H9 (cell line): ENCODE measurements around the gene OAF. TPM values are rescaled to one million over a fixed set of nuclear protein-coding genes. Genes with fewer than 3 reads are reported as not detected.

ENCODE experiments used
- DNase-seq: peaks from one replicate; pipeline ENCODE4 v3.0.0-alpha.2; 2017
- H2AFZ ChIP-seq: one replicate; pipeline ENCODE4 v1.6.1; 2013; ENCODE audit warnings: mild to moderate bottlenecking, low read length, control low read depth, moderate library complexity
- H2AK5ac ChIP-seq: 2 replicates; pipeline ENCODE4 v1.6.1; 2013; ENCODE audit warnings: low read length, control low read depth, mixed read lengths; ENCODE audit not compliant: insufficient read length
- H2BK120ac ChIP-seq: one replicate; pipeline ENCODE4 v1.6.1; 2013; ENCODE audit warnings: low read depth, mild to moderate bottlenecking, low read length, control low read depth, inconsistent platforms; ENCODE audit not compliant: poor library complexity, severe bottlenecking
- H2BK12ac ChIP-seq: 2 replicates; pipeline ENCODE4 v1.6.1; 2013; ENCODE audit warnings: low read length, control low read depth, mixed read lengths, low read depth; ENCODE audit not compliant: insufficient read length
- H2BK15ac ChIP-seq: 2 replicates; pipeline ENCODE4 v1.6.1; 2013; ENCODE audit warnings: low read depth, low read length, control low read depth
- H2BK20ac ChIP-seq: one replicate; pipeline ENCODE4 v1.6.1; 2013; ENCODE audit warnings: low read depth, mild to moderate bottlenecking, low read length, control low read depth, inconsistent platforms; ENCODE audit not compliant: poor library complexity, severe bottlenecking
- H2BK5ac ChIP-seq: 2 replicates; pipeline ENCODE4 v1.6.1; 2013; ENCODE audit warnings: low read length, control low read depth, mixed read lengths; ENCODE audit not compliant: insufficient read length
- H3K14ac ChIP-seq: 2 replicates; pipeline ENCODE4 v1.6.1; 2013; ENCODE audit warnings: low read length, control low read depth; ENCODE audit not compliant: insufficient read depth
- H3K18ac ChIP-seq: 2 replicates; pipeline ENCODE4 v1.6.1; 2013; ENCODE audit warnings: low read depth, mild to moderate bottlenecking, mixed read lengths, low read length, control low read depth; ENCODE audit not compliant: insufficient read length
- H3K23ac ChIP-seq: 2 replicates; pipeline ENCODE4 v1.6.1; 2013; ENCODE audit warnings: low read length, control low read depth, mixed read lengths, low read depth; ENCODE audit not compliant: insufficient read length
- H3K23me2 ChIP-seq: 2 replicates; pipeline ENCODE4 v1.6.1; 2013; ENCODE audit warnings: low read depth, mild to moderate bottlenecking, mixed read lengths, low read length, control low read depth; ENCODE audit not compliant: insufficient read length, poor library complexity, severe bottlenecking
- H3K27ac ChIP-seq: 2 replicates; pipeline ENCODE4 v1.5.1; 2013; ENCODE audit warnings: low read length, control low read depth, mixed read lengths, low read depth; ENCODE audit not compliant: insufficient read length
- H3K27me3 ChIP-seq: 2 replicates; pipeline ENCODE4 v1.6.1; 2013; ENCODE audit warnings: low read length, control low read depth, inconsistent platforms; ENCODE audit not compliant: insufficient read depth
- H3K4ac ChIP-seq: 2 replicates; pipeline ENCODE4 v1.6.1; 2013; ENCODE audit warnings: low read depth, mild to moderate bottlenecking, control low read depth, inconsistent platforms, low read length, moderate library complexity
- H3K4me1 ChIP-seq: 2 replicates; pipeline ENCODE4 v1.6.1; 2013; ENCODE audit warnings: low read length, control low read depth, inconsistent platforms; ENCODE audit not compliant: insufficient read depth
- H3K4me2 ChIP-seq: 2 replicates; pipeline ENCODE4 v1.6.1; 2013; ENCODE audit warnings: low read length, control low read depth, mixed read lengths; ENCODE audit not compliant: insufficient read length, insufficient read depth
- H3K56ac ChIP-seq: 2 replicates; pipeline ENCODE4 v1.6.1; 2013; ENCODE audit warnings: low read depth, mild to moderate bottlenecking, mixed read lengths, low read length, control low read depth; ENCODE audit not compliant: insufficient read length
- H3K79me1 ChIP-seq: 2 replicates; pipeline ENCODE4 v1.6.1; 2013; ENCODE audit warnings: low read depth, mild to moderate bottlenecking, moderate library complexity, low read length, control low read depth, inconsistent platforms; ENCODE audit not compliant: insufficient read depth, poor library complexity, severe bottlenecking
- H3K79me2 ChIP-seq: 2 replicates; pipeline ENCODE4 v1.6.1; 2013; ENCODE audit warnings: low read length, control low read depth, inconsistent platforms; ENCODE audit not compliant: insufficient read depth
- H3K9ac ChIP-seq: 2 replicates; pipeline ENCODE4 v1.6.1; 2013; ENCODE audit warnings: low read length, control low read depth, mixed read lengths; ENCODE audit not compliant: insufficient read length; ENCODE audit errors: extremely low read depth
- H3K9me3 ChIP-seq: one replicate; pipeline ENCODE4 v1.6.1; 2013; ENCODE audit warnings: low read depth, low read length, inconsistent platforms; ENCODE audit not compliant: control insufficient read depth
- H3T11ph ChIP-seq: one replicate; pipeline ENCODE4 v1.6.1; 2013; ENCODE audit warnings: mild to moderate bottlenecking, low read length, control low read depth, inconsistent platforms
- H4K20me1 ChIP-seq: one replicate; pipeline ENCODE4 v1.6.1; 2013; ENCODE audit not compliant: control insufficient read depth, insufficient read length, insufficient read depth
- H4K5ac ChIP-seq: 2 replicates; pipeline ENCODE4 v1.6.1; 2013; ENCODE audit warnings: low read depth, mild to moderate bottlenecking, mixed read lengths, low read length, control low read depth; ENCODE audit not compliant: insufficient read length
- H4K8ac ChIP-seq: replicated peaks from 2 replicates; pipeline ENCODE4 v1.6.1; 2013; ENCODE audit warnings: low read length, control low read depth, mixed read lengths, low read depth; ENCODE audit not compliant: insufficient read length
- H4K91ac ChIP-seq: 2 replicates; pipeline ENCODE4 v1.6.1; 2013; ENCODE audit warnings: low read depth, mild to moderate bottlenecking, moderate library complexity, mixed read lengths, low read length, control low read depth; ENCODE audit not compliant: insufficient read length
- H3K27ac Mint-ChIP-seq, 3 experiments: 2 replicates in 2 of 3; 3 replicates in 1 of 3; pipeline ENCODE4 v1.8.0; 2020 to 2021; ENCODE audit warnings: mixed read lengths in 3 of 3, mild to moderate bottlenecking in 1 of 3, moderate library complexity in 1 of 3
- H3K27me3 Mint-ChIP-seq: 2 replicates; pipeline ENCODE4 v1.8.0; 2021; ENCODE audit warnings: low read depth, mild to moderate bottlenecking, moderate library complexity, mixed read lengths
- H3K36me3 Mint-ChIP-seq, 3 experiments: 2 replicates in 2 of 3; 3 replicates in 1 of 3; pipeline ENCODE4 v1.8.0; 2020 to 2021; ENCODE audit warnings: low read depth in 3 of 3, mixed read lengths in 3 of 3; ENCODE audit not compliant: insufficient read depth in 1 of 3
- H3K4me1 Mint-ChIP-seq, 2 experiments: 2 replicates each; pipeline ENCODE4 v1.8.0; 2020; ENCODE audit warnings: mixed read lengths in 2 of 2
- H3K4me3 Mint-ChIP-seq, 2 experiments: 2 replicates in 1 of 2; 3 replicates in 1 of 2; pipeline ENCODE4 v1.8.0; 2020 to 2021; ENCODE audit warnings: mild to moderate bottlenecking in 2 of 2, mixed read lengths in 2 of 2, moderate library complexity in 1 of 2
- H3K9me3 Mint-ChIP-seq, 2 experiments: 2 replicates in 1 of 2; 3 replicates in 1 of 2; pipeline ENCODE4 v1.8.0; 2020; ENCODE audit warnings: mild to moderate bottlenecking in 2 of 2, mixed read lengths in 2 of 2, moderate library complexity in 1 of 2
- CTCF ChIP-seq: fragments of 200-600 bp; sonication (generic); conservative IDR thresholded peaks from 3 replicates; pipeline ENCODE4 v1.8.0; 2021; ENCODE audit warnings: antibody characterized with exemption, mild to moderate bottlenecking
- total RNA-seq: library from RNA; stranded (reverse); gene quantifications from 2 replicates; pipeline ENCODE4 v1.2.1, GENCODE V29; 2021

Gene OAF
- total RNA-seq, 1 experiment from 2014 or later = 1.1 TPM

- Mint-ChIP-seq H3K4me3 (no peak overlapping the region), H3K27ac (no peak overlapping the region), H3K4me1 (peaks cover 17 to 44% of the 10 kb centered on the region in 2 experiments), H3K36me3 (no peaks in the 10 kb centered on the region; a peak in 2 of 7 replicates), H3K9me3 (peaks cover 0 to 3% of the 10 kb centered on the region in 2 experiments; a peak in 2 of 5 replicates), H3K27me3 (peaks cover 94% of the 10 kb centered on the region)
- Histone ChIP-seq H3K23me2 (no peaks in the 10 kb centered on the region), H4K5ac (no peak overlapping the region), H3K4me2 (no peak overlapping the region), H2AFZ (no peak overlapping the region), H4K91ac (no peak overlapping the region), H2AK5ac (no peak overlapping the region), H3K56ac (no peak overlapping the region), H3K79me1 (no peaks in the 10 kb centered on the region), H3K14ac (no peak overlapping the region), H3K9ac (no peak overlapping the region), H2BK120ac (no peak overlapping the region), H3K79me2 (no peaks in the 10 kb centered on the region), H3K27ac (no peak overlapping the region), H3T11ph (no peak overlapping the region), H3K9me3 (no peaks in the 10 kb centered on the region), H4K8ac (no peak overlapping the region), H3K4me1 (no peaks in the 10 kb centered on the region), H4K20me1 (no peaks in the 10 kb centered on the region), H2BK5ac (no peak overlapping the region), H3K4ac (no peak overlapping the region), H2BK20ac (no peak overlapping the region), H3K23ac (no peak overlapping the region), H2BK12ac (no peak overlapping the region), H3K18ac (no peak overlapping the region), H2BK15ac (no peak overlapping the region), H3K27me3 (peaks cover 8% of the 10 kb centered on the region)
- no peak for DNase-seq
- no peak for TF ChIP-seq CTCF
Observed at GRCh38 chr11:120186456-120186773, 24.4 kb upstream of the OAF start.
